DND-41 (cell line): Measurements from ENCODE around the gene DIO1.

ENCODE experiments used
- ATAC-seq: fragments of 200-7000 bp; cut with Tn5 transposase; 3 replicates; pipeline ENCODE4 v1.9.1; 2021; ENCODE audit warnings: low read depth; ENCODE audit not compliant: insufficient read depth
- DNase-seq: peaks from one replicate; pipeline ENCODE4 v3.0.0-alpha.2; 2020
- H2AFZ ChIP-seq: 2 replicates; pipeline ENCODE4 v1.6.0; 2012; ENCODE audit warnings: low read depth, low read length
- H3K27ac ChIP-seq: 2 replicates; pipeline ENCODE4 v1.5.1; 2012; ENCODE audit warnings: low read length, inconsistent platforms
- H3K27me3 ChIP-seq: fragments of 200-600 bp; sonication (generic); 2 replicates; pipeline ENCODE4 v1.6.0; 2012; ENCODE audit warnings: low read length, mild to moderate bottlenecking, inconsistent platforms; ENCODE audit not compliant: insufficient read depth, poor library complexity
- H3K36me3 ChIP-seq: 2 replicates; pipeline ENCODE4 v1.5.1; 2012; ENCODE audit warnings: low read length, inconsistent platforms; ENCODE audit not compliant: insufficient read depth
- H3K4me1 ChIP-seq: 2 replicates; pipeline ENCODE4 v1.5.1; 2012; ENCODE audit warnings: mild to moderate bottlenecking, low read length; ENCODE audit not compliant: insufficient read depth
- H3K4me2 ChIP-seq: 2 replicates; pipeline ENCODE4 v1.6.0; 2012; ENCODE audit warnings: mild to moderate bottlenecking, moderate library complexity, low read length, inconsistent platforms; ENCODE audit not compliant: insufficient read depth
- H3K4me3 ChIP-seq, 2 experiments: fragments of 200-600 bp in 1 of 2; shearing (Covaris generic) in 1 of 2; 2 replicates each; pipeline ENCODE4 v1.5.1; 2012 to 2016; ENCODE audit warnings: inconsistent platforms in 2 of 2, low read length in 2 of 2, mild to moderate bottlenecking in 2 of 2, low read depth in 1 of 2, moderate library complexity in 1 of 2
- H3K79me2 ChIP-seq: 2 replicates; pipeline ENCODE4 v1.6.0; 2012; ENCODE audit warnings: low read length, inconsistent platforms; ENCODE audit not compliant: insufficient read depth
- H3K9ac ChIP-seq: 2 replicates; pipeline ENCODE4 v1.6.0; 2012; ENCODE audit warnings: low read depth, mild to moderate bottlenecking, inconsistent platforms, low read length, moderate library complexity
- H3K9me3 ChIP-seq: 2 replicates; pipeline ENCODE4 v1.5.1; 2012; ENCODE audit warnings: low read length, moderate library complexity, mild to moderate bottlenecking, inconsistent platforms; ENCODE audit not compliant: insufficient read depth, severe bottlenecking
- H4K20me1 ChIP-seq: 2 replicates; pipeline ENCODE4 v1.6.0; 2012; ENCODE audit warnings: low read length; ENCODE audit not compliant: insufficient read depth
- EZH2 ChIP-seq: IDR thresholded peaks from 3 replicates; pipeline ENCODE4 v1.6.1; 2012; ENCODE audit warnings: borderline replicate concordance, low read depth, mild to moderate bottlenecking, moderate library complexity, low read length, inconsistent platforms; ENCODE audit not compliant: severe bottlenecking
- TF ChIP-seq, protein P1 (sequence below): IDR thresholded peaks from 2 replicates; pipeline ENCODE4 v1.5.1; 2012; ENCODE audit warnings: borderline replicate concordance, low read length, moderate library complexity, mild to moderate bottlenecking; ENCODE audit not compliant: poor library complexity, severe bottlenecking; ENCODE audit errors: extremely low read depth

Gene DIO1

DNA sequence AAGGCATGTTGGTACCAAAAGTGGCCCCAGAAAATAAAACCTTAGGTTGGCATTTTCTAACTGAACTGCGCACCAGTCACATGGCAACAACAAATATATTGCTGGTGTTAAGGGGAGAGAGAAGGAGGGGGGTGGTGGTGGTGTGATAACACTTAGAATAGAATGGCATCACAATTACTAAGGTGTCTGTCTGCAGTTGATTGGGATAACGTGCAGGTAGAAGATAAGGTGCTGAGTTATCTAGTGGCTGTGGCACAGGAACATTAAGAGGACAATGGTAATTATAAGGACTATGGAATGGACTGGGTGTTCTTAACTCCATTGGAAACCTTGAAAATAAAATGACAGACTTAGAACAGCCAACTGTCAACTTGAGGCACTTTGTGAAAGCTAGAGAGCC lies 3.0 kb upstream of the DIO1 start:
- ATAC-seq (no peak), DNase-seq (no peak)
- no peaks in the 10 kb centered on the region for H3K27me3 ChIP-seq
- no peak overlapping the region for H3K4me3 ChIP-seq
- no peaks in the 10 kb centered on the region for H3K9me3 ChIP-seq
- no peaks in the 10 kb centered on the region for H4K20me1 ChIP-seq
- H3K4me2 ChIP-seq, result no peak overlapping the region
- peaks cover 23% of the 10 kb centered on the region for H3K4me1 ChIP-seq
- peaks cover 3% of the 10 kb centered on the region; the same call in 1 of the 2 replicates for H3K36me3 ChIP-seq
- TF ChIP-seq, protein P1, sequence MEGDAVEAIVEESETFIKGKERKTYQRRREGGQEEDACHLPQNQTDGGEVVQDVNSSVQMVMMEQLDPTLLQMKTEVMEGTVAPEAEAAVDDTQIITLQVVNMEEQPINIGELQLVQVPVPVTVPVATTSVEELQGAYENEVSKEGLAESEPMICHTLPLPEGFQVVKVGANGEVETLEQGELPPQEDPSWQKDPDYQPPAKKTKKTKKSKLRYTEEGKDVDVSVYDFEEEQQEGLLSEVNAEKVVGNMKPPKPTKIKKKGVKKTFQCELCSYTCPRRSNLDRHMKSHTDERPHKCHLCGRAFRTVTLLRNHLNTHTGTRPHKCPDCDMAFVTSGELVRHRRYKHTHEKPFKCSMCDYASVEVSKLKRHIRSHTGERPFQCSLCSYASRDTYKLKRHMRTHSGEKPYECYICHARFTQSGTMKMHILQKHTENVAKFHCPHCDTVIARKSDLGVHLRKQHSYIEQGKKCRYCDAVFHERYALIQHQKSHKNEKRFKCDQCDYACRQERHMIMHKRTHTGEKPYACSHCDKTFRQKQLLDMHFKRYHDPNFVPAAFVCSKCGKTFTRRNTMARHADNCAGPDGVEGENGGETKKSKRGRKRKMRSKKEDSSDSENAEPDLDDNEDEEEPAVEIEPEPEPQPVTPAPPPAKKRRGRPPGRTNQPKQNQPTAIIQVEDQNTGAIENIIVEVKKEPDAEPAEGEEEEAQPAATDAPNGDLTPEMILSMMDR, result no peak
- no peak for TF ChIP-seq EZH2
- H2AFZ ChIP-seq, result peak overlapping the region; percentile 80
- H3K27ac ChIP-seq, result no peak overlapping the region
- peaks cover 6% of the 10 kb centered on the region for H3K79me2 ChIP-seq
- H3K9ac ChIP-seq, result no peak overlapping the region

DNA sequence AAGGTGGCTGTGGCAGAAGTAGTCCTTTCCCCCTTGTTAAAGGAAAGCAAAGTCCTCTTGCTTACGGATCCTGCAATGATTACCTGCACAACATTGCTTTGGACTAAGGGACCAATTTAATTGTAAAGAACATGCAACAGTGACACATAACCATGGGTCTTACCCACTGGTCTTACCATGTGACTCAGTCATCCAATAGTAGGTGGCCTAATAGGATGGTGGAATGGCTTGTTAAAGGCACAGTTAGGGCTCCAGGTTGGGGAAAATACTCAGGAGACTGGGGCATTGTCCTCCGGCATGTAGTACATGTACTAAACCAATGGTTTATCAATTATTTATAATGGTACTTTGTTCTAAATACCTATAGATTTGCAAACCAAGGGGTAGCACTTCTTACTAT lies 2.3 kb upstream of the DIO1 start:
- Histone ChIP-seq H3K79me2 (peaks cover 6% of the 10 kb centered on the region), H4K20me1 (no peaks in the 10 kb centered on the region), H3K4me1 (peaks cover 23% of the 10 kb centered on the region), H3K36me3 (peaks cover 2% of the 10 kb centered on the region; the same call in 1 of the 2 replicates), H3K9me3 (no peaks in the 10 kb centered on the region), H2AFZ (no peak overlapping the region), H3K9ac (no peak overlapping the region), H3K4me3 (no peak overlapping the region), H3K27ac (no peak overlapping the region), H3K27me3 (no peaks in the 10 kb centered on the region), H3K4me2 (no peak overlapping the region)
- TF ChIP-seq EZH2, result no peak
- TF ChIP-seq, protein P1, result no peak
- no peak for ATAC-seq
- no peak for DNase-seq

DNA sequence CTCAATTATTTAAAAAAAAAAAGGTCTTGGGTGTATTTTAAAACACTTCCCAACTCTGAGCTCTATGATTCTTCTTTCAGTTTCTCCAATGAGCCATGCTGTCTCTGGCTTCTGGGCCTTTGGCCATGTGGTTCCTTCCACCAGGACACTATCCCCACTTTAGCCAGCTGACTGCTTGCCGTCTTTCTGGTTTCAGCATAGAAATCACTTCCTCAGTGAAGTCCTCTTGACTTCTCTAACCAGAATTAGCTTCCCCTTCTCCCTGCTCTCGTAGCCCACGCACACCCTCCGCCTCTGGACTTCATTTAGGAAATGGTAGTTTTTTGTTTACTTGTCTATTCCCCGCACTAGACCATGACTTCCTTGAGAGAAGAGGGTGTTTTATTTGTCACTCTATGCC lies 1.1 kb upstream of the DIO1 start:
- Histone ChIP-seq H3K79me2 (peaks cover 6% of the 10 kb centered on the region), H3K4me1 (peaks cover 23% of the 10 kb centered on the region), H3K36me3 (no peaks in the 10 kb centered on the region), H3K27me3 (no peaks in the 10 kb centered on the region), H3K4me3 (no peak overlapping the region), H4K20me1 (no peaks in the 10 kb centered on the region), H3K9me3 (no peaks in the 10 kb centered on the region), H3K9ac (no peak overlapping the region), H2AFZ (no peak overlapping the region), H3K27ac (no peak overlapping the region), H3K4me2 (no peak overlapping the region)
- DNase-seq (no peak), ATAC-seq (no peak)
- TF ChIP-seq EZH2, result no peak
- TF ChIP-seq, protein P1, result no peak

DNA sequence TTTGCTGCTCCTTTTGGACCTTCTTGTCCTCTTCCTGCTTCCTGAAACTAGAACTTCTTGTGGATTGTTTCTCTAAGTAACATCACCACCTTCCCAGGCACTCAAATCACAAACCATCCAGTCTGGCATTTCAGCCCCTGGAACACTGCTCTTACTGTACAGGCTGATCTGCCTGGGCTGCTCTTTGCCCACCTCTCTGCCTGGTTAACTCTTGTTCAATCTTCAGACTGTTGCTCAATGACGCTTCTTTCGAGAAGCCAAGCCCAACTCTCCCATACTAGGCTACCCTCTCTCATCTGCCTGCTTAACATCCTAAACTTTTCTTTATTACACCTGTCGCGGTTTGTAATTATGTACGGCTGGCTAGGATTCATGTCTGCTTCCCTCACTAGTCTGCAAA lies 657 bp downstream of the DIO1 start:
- Histone ChIP-seq H4K20me1 (no peaks in the 10 kb centered on the region), H3K4me3 (no peak overlapping the region), H3K4me1 (peaks cover 11% of the 10 kb centered on the region), H3K9ac (no peak overlapping the region), H2AFZ (no peak overlapping the region), H3K79me2 (no peaks in the 10 kb centered on the region), H3K9me3 (no peaks in the 10 kb centered on the region), H3K27me3 (no peaks in the 10 kb centered on the region), H3K4me2 (no peak overlapping the region), H3K36me3 (no peaks in the 10 kb centered on the region), H3K27ac (no peak overlapping the region)
- TF ChIP-seq EZH2, result no peak
- TF ChIP-seq, protein P1, result no peak
- no peak for DNase-seq
- no peak for ATAC-seq
